Measurements from ENCODE around the gene CAPN13. TPM values are rescaled to one million over a fixed set of nuclear protein-coding genes. Genes with fewer than 3 reads are reported as not detected.

CAPN13 gene, protein sequence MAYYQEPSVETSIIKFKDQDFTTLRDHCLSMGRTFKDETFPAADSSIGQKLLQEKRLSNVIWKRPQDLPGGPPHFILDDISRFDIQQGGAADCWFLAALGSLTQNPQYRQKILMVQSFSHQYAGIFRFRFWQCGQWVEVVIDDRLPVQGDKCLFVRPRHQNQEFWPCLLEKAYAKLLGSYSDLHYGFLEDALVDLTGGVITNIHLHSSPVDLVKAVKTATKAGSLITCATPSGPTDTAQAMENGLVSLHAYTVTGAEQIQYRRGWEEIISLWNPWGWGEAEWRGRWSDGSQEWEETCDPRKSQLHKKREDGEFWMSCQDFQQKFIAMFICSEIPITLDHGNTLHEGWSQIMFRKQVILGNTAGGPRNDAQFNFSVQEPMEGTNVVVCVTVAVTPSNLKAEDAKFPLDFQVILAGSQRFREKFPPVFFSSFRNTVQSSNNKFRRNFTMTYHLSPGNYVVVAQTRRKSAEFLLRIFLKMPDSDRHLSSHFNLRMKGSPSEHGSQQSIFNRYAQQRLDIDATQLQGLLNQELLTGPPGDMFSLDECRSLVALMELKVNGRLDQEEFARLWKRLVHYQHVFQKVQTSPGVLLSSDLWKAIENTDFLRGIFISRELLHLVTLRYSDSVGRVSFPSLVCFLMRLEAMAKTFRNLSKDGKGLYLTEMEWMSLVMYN
- not detected in 2 replicates for total RNA-seq

DNA sequence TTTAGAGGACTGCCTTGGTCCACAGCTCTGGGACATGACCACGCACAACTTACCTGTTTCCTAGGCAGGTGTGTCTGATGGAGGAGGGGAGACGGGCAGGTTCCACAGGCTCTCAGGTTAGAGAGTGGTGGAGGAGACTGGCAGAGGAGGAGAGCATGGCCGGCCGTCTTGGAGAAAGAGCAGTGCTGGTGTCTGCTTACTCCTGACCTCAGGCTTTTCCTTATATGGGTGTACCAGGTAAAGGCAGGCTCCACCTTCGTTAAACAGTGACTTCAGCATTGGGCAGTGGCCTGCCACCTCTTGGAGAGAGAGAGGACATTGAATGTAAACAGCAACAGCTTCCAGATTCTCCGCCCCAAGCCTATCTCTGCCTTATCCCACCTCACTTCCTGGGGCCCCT lies at the start of gene CAPN13:
Gene CAPN13, minus strand, starts transcription at position 198 of the 400 bp plus-strand sequence. CDS start 20,121 bp downstream, outside the sequence.

All from smooth muscle cell of trachea (primary cell).